ENCODE data around the gene HOMER2.
"Not testable (repeated sequence)": the region's sequence is repeated elsewhere in the genome, so short reads cannot be mapped to it uniquely, and the experiment has no call there.

The HOMER2 gene

DNA sequence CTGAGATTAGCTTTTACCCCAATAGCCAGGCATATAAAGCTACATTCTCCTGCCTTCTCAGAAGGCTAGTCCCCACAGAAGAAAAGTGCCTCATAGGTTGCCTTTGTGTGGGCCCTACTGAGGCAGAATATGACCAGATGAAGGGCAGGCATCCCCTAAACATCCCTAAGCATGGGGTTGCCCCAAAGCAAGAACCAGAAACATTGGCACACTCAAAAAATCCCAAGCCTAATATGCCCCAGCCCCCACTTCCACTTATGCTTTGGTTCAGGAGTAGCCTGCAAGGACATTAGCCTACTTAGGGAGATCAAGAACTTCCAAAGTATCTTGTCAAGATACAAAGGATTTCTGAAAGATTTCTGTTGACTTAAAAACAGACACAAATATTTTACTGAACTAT lies 113.4 kb downstream of the HOMER2 start:
- in situ Hi-C loops (cut with MboI; ENCODE audit: low sequenced_read_pairs): loop anchor here (25.0 kb wide), 1 partner anchor 302 kb away; the partner anchor contains the start of gene RPS17

DNA sequence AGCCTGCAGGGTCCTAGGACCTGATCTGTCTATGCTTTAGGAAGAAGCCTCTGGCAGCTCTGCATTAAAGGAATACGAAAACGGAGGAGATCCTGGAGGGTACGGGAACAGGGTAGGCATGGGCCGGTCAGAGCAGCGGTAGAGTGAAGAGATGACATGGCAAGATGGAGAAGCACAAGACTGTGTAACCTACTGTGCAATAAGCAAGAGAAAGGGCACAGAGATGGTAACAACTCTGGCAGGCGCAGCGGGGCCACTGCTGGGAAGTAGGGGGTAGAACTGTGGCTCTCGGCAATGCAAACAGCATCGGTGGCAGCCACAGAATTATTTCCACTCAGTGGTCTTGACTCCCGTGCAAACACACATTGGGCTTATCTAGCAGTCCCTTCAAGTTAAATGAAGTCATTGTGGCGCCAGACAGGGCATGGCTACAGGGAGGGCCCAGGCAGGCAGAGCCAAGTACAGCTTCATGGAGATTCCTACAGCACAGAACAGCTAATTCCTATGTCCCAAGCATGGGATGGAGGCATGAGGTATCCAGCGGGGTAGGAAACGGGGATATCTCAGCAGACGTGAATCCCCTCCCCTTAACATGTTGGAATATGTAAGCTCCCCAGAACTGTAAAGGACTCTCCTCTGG lies 114.3 kb downstream of the HOMER2 start:
- in situ Hi-C loops (cut with MboI; ENCODE audit: low sequenced_read_pairs): loop anchor here (25.0 kb wide), 1 partner anchor 301 kb away; the partner anchor contains the start of gene RPS17

DNA sequence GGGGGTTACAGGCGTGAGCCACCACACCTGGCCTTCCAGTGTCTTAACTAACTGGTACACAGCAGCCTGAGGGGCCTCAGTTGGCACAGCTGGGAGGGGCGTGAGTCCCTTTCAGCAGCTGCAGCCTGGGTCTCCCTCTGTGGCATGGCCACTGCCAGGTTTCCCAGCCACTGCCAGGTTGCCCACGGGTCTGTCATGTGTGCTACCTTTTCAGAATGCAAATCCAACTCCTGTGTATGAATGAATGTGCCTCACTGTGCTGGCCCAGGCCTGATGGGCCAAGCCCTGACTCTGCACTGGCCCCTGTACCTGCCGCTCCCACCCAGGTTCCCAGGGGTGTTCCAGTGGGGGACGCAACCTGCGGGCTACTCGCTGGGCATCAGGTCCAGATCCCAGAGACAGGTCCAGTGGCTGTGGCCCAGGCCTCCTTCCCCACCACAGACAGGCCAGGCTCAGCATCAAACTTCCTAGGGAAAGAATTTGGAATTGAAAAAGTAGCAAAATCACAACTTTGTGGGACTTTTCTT lies 117.1 kb downstream of the HOMER2 start:
- in situ Hi-C loops (cut with MboI; ENCODE audit: low sequenced_read_pairs): loop anchor here (25.0 kb wide), 1 partner anchor 298 kb away; the partner anchor contains the start of gene RPS17

DNA sequence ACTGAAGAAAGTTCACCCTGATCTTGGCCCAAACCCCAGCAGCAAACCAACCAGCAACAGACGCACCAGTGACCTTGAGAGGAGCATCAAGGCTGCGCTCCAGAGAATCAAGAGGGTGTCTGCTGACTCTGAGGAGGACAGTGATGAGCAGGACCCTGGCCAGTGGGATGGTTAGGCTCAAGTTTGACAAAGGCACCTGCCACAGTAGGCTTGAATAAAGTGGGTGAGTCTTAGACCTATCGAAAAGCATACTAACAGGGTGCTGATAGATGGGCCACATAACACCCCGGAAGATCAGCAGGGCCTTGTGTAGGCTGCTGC lies 119.2 kb downstream of the HOMER2 start:
- in situ Hi-C loops (cut with MboI; ENCODE audit: low sequenced_read_pairs): loop anchor here (25.0 kb wide), 1 partner anchor 296 kb away; the partner anchor contains the start of gene RPS17

DNA sequence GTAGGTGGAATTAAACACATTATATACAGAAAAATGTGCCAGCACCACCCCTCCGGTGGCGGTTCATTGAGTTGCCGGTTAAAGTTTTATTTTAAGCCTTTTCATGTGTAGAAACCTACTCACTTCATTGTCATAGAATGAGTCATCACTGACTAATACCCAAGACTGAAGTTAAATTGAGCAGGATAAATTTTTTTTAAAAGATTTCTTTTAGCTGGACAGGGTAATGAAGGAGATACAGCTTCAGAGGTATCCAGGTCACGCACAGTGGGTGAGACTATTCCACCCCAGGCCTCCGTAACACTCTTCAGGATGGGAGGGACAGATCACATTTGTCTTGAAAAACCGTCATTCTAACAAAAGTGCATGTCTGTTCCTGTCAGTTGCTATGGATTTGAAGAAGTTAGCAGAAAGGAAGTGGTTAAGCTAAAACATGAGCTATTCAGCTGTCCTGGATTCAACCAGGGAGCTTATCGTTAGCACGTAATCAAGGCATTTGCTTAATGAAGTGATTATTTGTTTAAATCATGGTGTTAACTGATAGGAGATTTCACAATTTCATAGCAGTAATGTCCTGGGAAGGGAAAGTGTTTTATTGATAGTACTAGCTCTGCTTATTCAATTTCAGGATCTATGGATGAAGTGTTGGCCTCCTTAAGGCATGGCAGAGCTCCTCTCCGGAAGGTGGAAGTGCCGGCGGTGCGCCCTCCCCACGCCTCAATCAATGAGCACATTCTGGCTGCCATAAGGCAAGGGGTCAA lies 119.7 kb downstream of the HOMER2 start:
- in situ Hi-C loops (cut with MboI; ENCODE audit: low sequenced_read_pairs): loop anchor here (25.0 kb wide), 1 partner anchor 295 kb away; the partner anchor contains the start of gene RPS17

DNA sequence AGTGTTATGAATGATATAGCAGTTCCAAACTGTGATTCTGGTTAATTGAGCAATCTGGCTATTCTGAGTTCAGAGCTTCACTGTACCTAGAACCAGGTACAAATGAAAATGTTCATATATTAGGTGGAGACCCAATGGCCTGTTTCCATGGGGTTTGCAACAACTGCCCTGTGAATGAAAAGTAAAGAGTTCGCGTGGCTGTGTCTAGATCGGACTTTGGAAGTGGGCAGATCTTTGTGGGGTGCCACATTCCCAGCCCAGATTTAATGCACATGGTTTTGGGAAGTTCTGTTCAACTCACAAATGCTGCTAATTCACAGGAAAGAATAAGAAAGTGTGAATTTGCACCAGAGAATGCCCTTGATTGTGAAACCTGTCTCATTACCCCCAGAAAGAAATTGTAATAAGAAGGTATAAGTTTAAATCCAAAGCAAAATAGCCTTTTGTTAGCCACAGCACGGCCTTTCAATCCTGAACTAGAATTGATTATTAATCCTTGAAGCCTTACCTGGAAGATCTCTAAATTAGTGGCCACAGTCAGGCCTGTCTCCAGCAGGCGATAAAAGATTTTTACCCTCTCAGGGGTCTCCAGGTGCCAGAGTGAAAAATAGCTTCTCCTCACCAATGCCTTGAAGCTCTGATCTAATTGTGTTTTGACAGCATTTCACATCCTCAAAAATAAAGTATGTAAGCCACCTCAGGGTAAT lies 120.5 kb downstream of the HOMER2 start:
- in situ Hi-C loops (cut with MboI; ENCODE audit: low sequenced_read_pairs): loop anchor here (25.0 kb wide), 1 partner anchor 295 kb away; the partner anchor contains the start of gene RPS17

DNA sequence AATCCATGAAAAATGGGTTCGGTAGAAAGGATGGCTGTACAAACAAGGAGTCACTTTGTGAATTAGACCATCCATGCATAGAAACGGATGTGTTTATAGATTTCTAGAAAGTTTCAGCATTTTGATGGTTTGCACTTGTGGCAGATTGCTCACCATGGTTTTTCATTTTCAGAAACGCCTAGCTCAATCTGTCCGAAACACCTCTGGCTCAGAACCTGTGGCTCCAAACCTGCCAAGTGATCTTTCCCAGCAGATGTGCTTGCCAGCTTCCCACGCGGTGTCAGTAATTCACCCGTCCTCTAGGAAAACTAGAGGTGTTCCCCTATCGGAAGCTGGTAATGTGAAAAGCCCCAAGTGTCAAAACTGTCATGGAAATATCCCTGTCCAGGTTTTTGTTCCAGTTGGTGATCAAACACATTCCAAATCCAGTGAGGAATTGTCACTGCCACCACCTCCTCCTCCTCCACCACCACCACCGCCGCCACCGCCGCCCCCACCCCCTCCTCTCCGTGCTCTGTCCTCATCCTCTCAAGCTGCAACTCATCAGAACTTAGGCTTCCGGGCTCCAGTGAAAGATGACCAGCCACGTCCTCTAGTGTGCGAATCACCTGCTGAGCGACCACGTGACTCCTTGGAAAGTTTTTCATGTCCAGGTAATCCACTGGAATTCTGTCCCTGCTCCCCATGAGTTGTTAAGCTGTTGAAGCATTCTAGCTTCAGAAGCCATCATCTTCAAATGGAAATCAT lies 121.9 kb downstream of the HOMER2 start:
- in situ Hi-C loops (cut with MboI; ENCODE audit: low sequenced_read_pairs): loop anchor here (25.0 kb wide), 1 partner anchor 293 kb away; the partner anchor contains the start of gene RPS17

DNA sequence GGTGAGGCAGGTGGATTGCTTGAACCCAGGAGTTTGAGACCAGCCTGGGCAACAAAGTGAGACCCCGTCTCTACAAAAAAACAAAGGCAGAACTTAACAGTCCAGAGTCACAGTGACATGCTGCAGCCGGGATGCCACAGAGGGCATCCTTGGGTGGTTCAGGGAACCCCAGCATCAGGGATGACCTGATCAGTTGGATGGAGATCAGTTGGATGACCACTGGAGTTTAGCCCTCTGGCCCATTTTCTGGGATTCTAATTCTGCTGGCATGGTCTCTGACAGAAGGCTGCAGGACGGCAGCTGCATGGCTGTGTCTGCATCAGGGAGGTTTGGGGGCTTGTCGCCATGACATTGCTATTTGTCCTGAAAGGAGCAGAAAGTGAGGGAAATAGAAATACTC lies 123.3 kb downstream of the HOMER2 start:
- in situ Hi-C loops (cut with MboI; ENCODE audit: low sequenced_read_pairs): loop anchor here (25.0 kb wide), 1 partner anchor 292 kb away; the partner anchor contains the start of gene RPS17

DNA sequence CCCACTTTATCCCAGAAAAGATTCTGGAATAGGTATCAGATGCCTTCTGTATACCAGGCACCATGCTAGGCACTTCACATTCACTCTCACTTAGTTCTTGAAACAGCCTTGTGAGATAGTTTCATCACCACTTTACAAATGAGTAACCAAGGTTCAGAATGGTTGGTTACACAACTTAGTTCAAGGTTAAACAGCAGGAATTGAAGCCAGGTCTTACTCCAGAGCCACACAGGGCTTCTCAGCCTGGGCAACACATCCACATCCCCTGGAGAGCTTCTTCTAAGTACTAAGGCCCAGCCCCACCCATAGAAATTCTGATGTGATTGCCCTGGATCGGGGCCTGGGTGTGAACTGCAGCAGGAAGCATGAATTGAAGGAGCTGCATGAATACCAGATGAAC lies 124.4 kb downstream of the HOMER2 start:
- in situ Hi-C loops (cut with MboI; ENCODE audit: low sequenced_read_pairs): loop anchor here (25.0 kb wide), 1 partner anchor 291 kb away; the partner anchor contains the start of gene RPS17

DNA sequence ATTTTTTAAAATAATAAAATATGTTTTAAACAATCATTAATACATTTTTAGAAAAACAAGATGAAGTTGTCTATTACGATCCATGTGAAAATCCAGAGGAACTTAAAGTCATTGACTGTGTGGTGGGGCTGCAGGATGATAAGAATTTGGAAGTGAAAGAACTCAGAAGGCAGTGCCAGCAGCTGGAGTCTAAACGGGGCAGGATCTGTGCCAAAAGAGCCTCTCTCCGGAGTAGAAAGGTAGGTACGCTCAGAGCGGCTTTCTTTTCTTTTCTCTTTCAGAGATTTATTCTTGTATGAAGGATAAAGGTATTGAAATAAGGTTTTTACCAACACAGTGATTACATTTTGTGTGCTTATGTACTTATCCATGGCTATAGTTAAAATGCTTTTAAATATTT lies 129.5 kb downstream of the HOMER2 start:
- in situ Hi-C loops (cut with MboI; ENCODE audit: low sequenced_read_pairs): no loop called here

DNA sequence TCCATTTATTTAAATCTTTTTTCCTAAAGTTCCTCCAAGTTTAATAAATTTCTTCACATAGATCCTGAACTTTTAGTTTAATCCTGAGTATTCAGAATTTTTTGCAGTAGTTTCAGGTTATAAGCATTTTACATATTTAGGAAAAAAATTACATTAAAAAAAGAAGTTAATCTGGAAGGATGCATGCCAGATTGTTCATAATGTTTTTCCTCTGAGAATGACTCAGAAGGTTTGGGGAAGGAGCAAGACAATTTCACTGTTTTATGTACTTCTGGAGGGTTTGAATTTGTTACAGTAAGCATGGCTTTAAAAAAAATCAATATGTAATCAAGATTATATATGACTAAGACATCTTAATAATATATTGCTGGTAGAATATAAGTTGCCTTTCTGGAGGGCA lies 130.7 kb downstream of the HOMER2 start:
- in situ Hi-C loops (cut with MboI; ENCODE audit: low sequenced_read_pairs): not testable (repeated sequence)

DNA sequence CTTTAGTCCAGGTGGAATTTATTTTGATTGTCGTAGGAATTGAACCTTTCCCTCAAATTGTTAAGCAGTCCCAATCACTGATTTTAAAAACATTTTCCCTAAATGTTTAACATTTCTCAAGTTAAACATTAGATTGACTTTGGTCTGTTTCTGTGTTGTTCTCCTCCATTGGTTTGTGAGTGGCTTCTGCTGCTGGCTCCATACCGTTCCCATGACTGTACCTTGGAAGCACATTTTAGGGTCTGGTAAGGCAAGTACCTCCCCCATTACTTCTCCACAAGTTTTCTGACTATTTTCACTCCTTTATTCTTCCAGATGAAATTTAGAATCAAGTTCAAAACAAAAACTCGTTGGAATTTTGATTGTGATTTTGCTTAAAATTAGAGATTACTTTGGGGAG lies 131.1 kb downstream of the HOMER2 start:
- in situ Hi-C loops (cut with MboI; ENCODE audit: low sequenced_read_pairs): not testable (repeated sequence)

DNA sequence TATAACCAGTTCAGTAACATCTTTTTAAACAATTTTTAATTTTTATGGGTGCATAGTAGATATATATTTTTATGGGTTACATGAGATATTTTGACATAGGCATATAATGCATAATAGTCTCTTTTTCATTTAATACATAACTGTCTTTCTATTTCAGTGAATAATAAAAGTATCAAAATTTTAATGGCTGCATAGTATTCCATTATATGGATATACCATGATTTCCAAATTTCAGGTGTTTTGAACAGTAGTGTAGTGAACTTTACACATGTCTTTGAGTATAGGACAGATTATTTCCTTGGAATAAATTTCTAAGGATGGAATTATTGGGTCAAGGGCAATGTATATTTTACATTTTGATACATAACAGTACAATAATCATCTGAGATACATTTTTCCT lies 132.4 kb downstream of the HOMER2 start:
- in situ Hi-C loops (cut with MboI; ENCODE audit: low sequenced_read_pairs): no loop called here

DNA sequence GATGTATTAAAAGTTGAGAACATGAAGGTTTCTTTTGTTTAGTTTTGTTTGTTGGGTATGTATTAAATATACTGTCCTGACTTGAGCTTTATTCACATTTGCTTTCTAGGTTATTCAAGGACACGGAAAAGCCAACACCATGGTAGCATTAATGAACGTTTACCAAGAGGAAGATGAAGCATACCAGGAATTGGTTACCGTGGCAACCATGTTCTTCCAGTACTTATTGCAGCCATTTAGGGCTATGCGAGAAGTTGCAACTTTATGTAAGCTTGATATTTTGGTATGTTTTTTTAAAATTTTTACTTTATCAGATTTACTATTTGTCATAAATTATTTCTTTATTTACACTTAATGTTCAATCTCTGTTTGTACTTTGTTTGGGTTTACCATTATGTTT lies 139.5 kb downstream of the HOMER2 start:
- in situ Hi-C loops (cut with MboI; ENCODE audit: low sequenced_read_pairs): no loop called here

DNA sequence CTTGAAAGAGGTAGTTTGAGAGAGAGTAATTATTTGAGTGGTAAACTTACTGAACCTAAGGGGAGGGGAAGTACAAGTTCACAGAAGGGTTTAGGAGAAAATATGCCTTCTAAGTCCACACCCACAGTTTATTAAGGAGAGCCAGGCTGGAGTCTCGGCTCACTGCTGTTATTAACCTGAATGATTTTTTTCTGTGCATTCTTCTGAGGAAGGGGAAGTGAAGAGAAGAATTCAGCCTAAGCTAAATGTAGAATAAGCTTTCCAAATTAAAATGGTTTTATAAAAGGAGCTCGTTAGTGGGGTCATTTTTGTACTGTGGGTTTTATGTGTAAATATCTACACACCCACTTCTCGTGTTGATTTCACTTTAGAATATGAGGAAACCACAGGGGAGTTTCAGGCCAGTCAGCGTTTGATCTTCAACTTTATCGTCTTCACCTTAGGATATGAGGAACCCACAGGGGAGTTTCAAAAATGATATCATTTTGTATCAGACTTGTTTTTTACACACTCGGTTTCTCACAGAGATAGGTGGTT lies 141.6 kb downstream of the HOMER2 start:
- in situ Hi-C loops (cut with MboI; ENCODE audit: low sequenced_read_pairs): no loop called here

DNA sequence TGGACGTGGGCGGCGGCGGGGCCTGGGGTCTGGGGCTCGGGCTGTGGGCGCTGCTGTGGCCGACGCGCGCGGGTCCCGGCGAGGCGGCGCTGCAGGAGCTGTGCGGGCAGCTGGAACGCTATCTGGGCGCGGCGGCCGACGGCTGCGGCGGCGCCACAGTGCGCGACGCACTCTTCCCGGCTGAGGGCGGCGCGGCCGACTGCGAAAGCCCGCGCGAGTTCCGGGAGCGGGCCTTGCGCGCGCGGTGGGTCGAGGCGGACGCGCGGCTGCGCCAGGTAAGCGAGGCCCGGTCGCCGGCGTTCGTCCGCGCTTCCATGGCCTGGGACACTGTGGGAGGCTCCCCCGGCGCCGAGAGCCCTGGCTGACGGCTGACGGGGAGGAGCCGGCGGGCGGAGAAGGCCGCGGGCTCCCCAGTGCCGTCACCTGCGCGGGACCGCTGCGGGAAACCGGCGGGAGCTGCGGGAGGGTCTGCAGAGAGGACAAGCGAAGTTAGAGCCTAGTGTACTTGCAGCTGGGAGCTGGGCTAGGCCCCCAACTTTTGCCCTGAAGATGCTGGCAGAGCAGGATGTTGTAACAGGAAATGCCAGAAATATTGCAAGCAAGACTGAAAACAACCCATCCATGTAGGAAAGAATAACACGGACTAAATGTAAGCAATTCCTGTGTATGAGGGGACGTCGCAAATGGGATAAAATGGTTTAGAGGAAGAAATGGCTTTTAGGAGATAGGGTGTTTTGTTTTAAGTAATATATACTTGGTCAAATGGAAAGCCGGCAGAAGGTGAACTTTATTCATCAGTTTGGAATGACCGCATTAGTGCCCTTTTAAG lies 142.2 kb downstream of the HOMER2 start:
- in situ Hi-C loops (cut with MboI; ENCODE audit: low sequenced_read_pairs): no loop called here

DNA sequence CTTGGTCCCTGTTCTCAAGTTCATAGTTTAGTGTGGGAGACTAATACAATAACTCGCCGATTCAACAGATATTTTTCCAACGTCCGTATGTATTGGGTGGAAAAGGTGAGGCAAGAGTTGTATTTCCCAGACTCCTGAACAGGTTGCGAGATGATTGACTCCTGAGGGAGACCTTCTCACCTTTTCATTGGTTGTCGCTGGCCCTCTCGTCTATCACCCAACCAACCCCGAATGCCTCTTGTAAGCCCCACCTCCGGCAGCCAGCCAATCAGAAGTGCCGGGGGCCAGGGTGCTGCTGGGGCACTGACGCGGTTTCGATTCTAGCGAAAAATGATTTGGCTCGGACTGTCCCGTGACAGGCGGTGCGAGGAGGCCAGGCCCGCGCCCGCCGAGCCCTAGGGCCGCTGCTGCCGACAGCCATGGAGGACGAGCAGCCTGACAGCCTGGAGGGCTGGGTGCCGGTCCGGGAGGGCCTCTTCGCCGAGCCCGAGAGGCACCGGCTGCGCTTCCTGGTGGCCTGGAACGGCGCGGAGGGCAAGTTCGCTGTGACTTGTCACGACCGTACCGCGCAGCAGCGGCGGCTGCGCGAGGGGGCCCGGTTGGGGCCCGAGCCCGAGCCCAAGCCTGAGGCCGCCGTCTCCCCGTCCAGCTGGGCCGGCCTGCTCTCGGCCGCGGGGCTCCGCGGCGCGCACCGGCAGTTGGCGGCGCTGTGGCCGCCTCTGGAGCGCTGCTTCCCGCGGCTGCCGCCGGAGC lies 143.0 kb downstream of the HOMER2 start, which contains the start of gene WHAMM:
WHAMM (plus strand) TSS at position 321 of the 753 bp plus-strand sequence; CDS start at position 420, 99 bp downstream.
- in situ Hi-C loops (cut with MboI; ENCODE audit: low sequenced_read_pairs): no loop called here

DNA sequence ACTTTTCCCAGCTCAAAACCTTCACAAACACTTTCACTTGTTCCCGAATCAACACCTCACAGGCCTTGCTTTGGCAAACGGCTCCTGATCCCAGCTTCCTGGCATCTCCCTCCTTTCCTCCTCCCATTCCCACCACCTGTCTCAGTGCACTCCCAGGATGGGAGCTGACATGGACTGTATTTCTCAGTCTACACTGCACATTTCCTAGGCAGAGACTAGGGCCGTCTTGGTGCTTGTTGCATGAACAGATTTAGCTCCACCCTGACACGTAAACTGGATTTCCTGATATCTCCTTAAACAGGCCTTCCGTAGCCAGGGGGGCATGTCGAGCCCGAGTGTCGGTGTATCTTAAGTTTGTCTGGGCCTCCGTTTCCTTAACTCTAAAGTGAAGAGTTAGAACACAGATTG lies 143.9 kb downstream of the HOMER2 start:
- in situ Hi-C loops (cut with MboI; ENCODE audit: low sequenced_read_pairs): no loop called here

Measured in HL-60/S4 (cell line).